ENCODE results near the gene CA14. TPM values are rescaled to one million over a fixed set of nuclear protein-coding genes. Genes with fewer than 3 reads are reported as not detected.

CA14 gene
- total RNA-seq, 2 donors from 2014 or later: 5.7 to 8.7 TPM

DNA sequence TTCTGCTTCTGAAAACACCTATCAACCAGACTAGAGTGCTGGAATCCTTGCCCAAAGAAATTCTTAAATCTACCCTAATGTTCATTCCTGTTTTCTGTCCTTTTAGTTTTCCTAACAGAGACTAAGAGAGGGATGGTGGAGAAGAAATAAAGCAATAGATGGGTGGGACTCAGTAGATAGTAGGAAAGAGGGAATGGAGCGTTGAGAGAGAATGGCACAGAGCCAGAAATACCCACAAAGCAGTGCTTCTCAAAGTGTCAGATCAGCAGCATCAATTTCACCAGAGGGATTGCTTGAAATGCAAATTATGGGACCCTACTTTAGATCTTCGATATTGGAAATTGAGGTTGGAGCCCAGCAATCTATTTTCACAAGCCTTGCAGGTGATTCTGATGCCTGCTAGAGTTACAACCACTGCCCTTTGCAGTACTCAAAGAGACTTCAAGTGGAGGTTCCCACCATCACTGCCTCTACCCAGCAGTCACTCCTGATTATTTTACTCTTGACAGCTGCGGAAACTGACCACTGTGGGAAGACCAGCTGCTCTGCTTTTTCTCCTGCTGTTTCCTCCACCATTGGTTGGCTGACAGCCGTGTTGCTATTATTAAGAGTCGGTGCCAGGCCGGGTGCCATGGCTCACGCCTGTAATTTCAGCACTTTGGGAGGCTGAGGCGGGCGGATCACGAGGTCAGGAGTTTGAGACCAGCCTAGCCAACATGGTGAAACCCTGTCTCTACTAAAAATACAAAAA, 52.4 kb downstream of the CA14 start:
- no peak for DNase-seq
- no peak for ATAC-seq
- intact Hi-C loops (cut with DNase I): no loop called here

GRCh38 chr1:150311762-150312161, 54.2 kb downstream of the CA14 start:
- ATAC-seq (no peak), DNase-seq (no peak)
- intact Hi-C loops (cut with DNase I): no loop called here

Other genes with a start within 250 kb of the CA14 start
- gene OTUD7B, start 247.0 kb upstream of the CA14 start, total RNA-seq: 10 to 100 TPM; 20.3 to 21.4 TPM
- gene VPS45, start 190.0 kb upstream of the CA14 start, total RNA-seq: 10 to 100 TPM; 39.3 to 40.2 TPM
- 10 to 100 TPM; 30.2 to 42.8 TPM for gene PLEKHO1, start 107.9 kb upstream of the CA14 start, total RNA-seq
- 10 to 100 TPM; 25.5 to 38.1 TPM for gene ANP32E, start 21.7 kb upstream of the CA14 start, total RNA-seq
- gene APH1A, start 11.2 kb downstream of the CA14 start, total RNA-seq: 10 to 100 TPM; 64.3 to 93.1 TPM
- 10 to 100 TPM; 10.1 to 14.0 TPM for gene C1orf54, start 15.0 kb downstream of the CA14 start, total RNA-seq
- gene CIART, start 24.8 kb downstream of the CA14 start, total RNA-seq: 10 to 100 TPM in 1 of 2 donors, 1 to 10 TPM in 1; 9.8 to 14.1 TPM
- 10 to 100 TPM; 72.6 to 74.3 TPM for gene MRPS21, start 36.1 kb downstream of the CA14 start, total RNA-seq
- gene PRPF3, start 63.8 kb downstream of the CA14 start, total RNA-seq: 10 to 100 TPM; 22.1 to 25.1 TPM
- gene RPRD2, start 106.4 kb downstream of the CA14 start, total RNA-seq: 10 to 100 TPM; 22.5 to 24.3 TPM
- gene TARS2, start 229.6 kb downstream of the CA14 start, total RNA-seq: 10 to 100 TPM; 16.3 to 18.5 TPM